ENCODE measurements around the gene CST9.
A peak's percentile ranks its signal among the peaks of the same experiment; 100 is the strongest.

Gene CST9

GRCh38 chr20:23614163-23614562 is 8.4 kb upstream of the CST9 start:
- DNase-seq (ENCODE audit: low read depth), result no peak
- Histone ChIP-seq H3K9ac (ENCODE audit: low read length) (peak overlapping the region; percentile 67), H3K4me1 (ENCODE audit: control insufficient read depth, insufficient read depth, low read length) (peaks cover 37% of the 10 kb centered on the region), H3K4me3 (ENCODE audit: low read length) (peak overlapping the region; percentile 1), H3K9me3 (ENCODE audit: control insufficient read depth, low read length) (no peaks in the 10 kb centered on the region), H3K27me3 (replicated peaks; ENCODE audit: control insufficient read depth, insufficient read depth, low read length) (no peaks in the 10 kb centered on the region), H3K36me3 (ENCODE audit: control insufficient read depth, insufficient read depth, low read length, severe bottlenecking) (no peaks in the 10 kb centered on the region)

GRCh38 chr20:23613676-23614075 is 8.0 kb upstream of the CST9 start:
- Histone ChIP-seq H3K4me1 (ENCODE audit: control insufficient read depth, insufficient read depth, low read length) (peaks cover 39% of the 10 kb centered on the region), H3K9ac (ENCODE audit: low read length) (peak overlapping the region; percentile 67), H3K27me3 (replicated peaks; ENCODE audit: control insufficient read depth, insufficient read depth, low read length) (no peaks in the 10 kb centered on the region), H3K4me3 (ENCODE audit: low read length) (no peak overlapping the region), H3K36me3 (ENCODE audit: control insufficient read depth, insufficient read depth, low read length, severe bottlenecking) (no peaks in the 10 kb centered on the region), H3K9me3 (ENCODE audit: control insufficient read depth, low read length) (no peaks in the 10 kb centered on the region)
- DNase-seq (ENCODE audit: low read depth), result no peak

- no peaks in the 10 kb centered on the region for H3K36me3 ChIP-seq (ENCODE audit: control insufficient read depth, insufficient read depth, low read length, severe bottlenecking)
- no peak overlapping the region for H3K9ac ChIP-seq (ENCODE audit: low read length)
- no peak for DNase-seq (ENCODE audit: low read depth)
- no peaks in the 10 kb centered on the region for H3K9me3 ChIP-seq (ENCODE audit: control insufficient read depth, low read length)
- peak overlapping the region; percentile 13 for H3K4me3 ChIP-seq (ENCODE audit: low read length)
- H3K4me1 ChIP-seq (ENCODE audit: control insufficient read depth, insufficient read depth, low read length), result peaks cover 39% of the 10 kb centered on the region
- H3K27me3 ChIP-seq (replicated peaks; ENCODE audit: control insufficient read depth, insufficient read depth, low read length), result no peaks in the 10 kb centered on the region
Observed at GRCh38 chr20:23612396-23612795, 6.7 kb upstream of the CST9 start.

- H3K36me3 ChIP-seq (ENCODE audit: control insufficient read depth, insufficient read depth, low read length, severe bottlenecking), result no peaks in the 10 kb centered on the region
- H3K27me3 ChIP-seq (replicated peaks; ENCODE audit: control insufficient read depth, insufficient read depth, low read length), result peaks cover 6% of the 10 kb centered on the region
- H3K9me3 ChIP-seq (ENCODE audit: control insufficient read depth, low read length), result no peaks in the 10 kb centered on the region
- H3K9ac ChIP-seq (ENCODE audit: low read length), result no peak overlapping the region
- H3K4me1 ChIP-seq (ENCODE audit: control insufficient read depth, insufficient read depth, low read length), result peaks cover 47% of the 10 kb centered on the region
- no peak overlapping the region for H3K4me3 ChIP-seq (ENCODE audit: low read length)
- DNase-seq (ENCODE audit: low read depth), result peak; percentile 42
Observed at GRCh38 chr20:23609486-23610109, 3.9 kb upstream of the CST9 start.

GRCh38 chr20:23608251-23608846 is 2.6 kb upstream of the CST9 start:
- H3K36me3 ChIP-seq (ENCODE audit: control insufficient read depth, insufficient read depth, low read length, severe bottlenecking), result no peaks in the 10 kb centered on the region
- H3K4me3 ChIP-seq (ENCODE audit: low read length), result no peak overlapping the region
- no peak overlapping the region for H3K9ac ChIP-seq (ENCODE audit: low read length)
- H3K9me3 ChIP-seq (ENCODE audit: control insufficient read depth, low read length), result no peaks in the 10 kb centered on the region
- H3K27me3 ChIP-seq (replicated peaks; ENCODE audit: control insufficient read depth, insufficient read depth, low read length), result peaks cover 13% of the 10 kb centered on the region
- H3K4me1 ChIP-seq (ENCODE audit: control insufficient read depth, insufficient read depth, low read length), result peaks cover 39% of the 10 kb centered on the region
- DNase-seq (ENCODE audit: low read depth), result no peak

- H3K9ac ChIP-seq (ENCODE audit: low read length), result no peak overlapping the region
- no peaks in the 10 kb centered on the region for H3K9me3 ChIP-seq (ENCODE audit: control insufficient read depth, low read length)
- no peak overlapping the region for H3K4me3 ChIP-seq (ENCODE audit: low read length)
- no peak for DNase-seq (ENCODE audit: low read depth)
- H3K27me3 ChIP-seq (replicated peaks; ENCODE audit: control insufficient read depth, insufficient read depth, low read length), result peaks cover 19% of the 10 kb centered on the region
- no peaks in the 10 kb centered on the region for H3K36me3 ChIP-seq (ENCODE audit: control insufficient read depth, insufficient read depth, low read length, severe bottlenecking)
- H3K4me1 ChIP-seq (ENCODE audit: control insufficient read depth, insufficient read depth, low read length), result peaks cover 32% of the 10 kb centered on the region
Observed at GRCh38 chr20:23607497-23608245, 2.0 kb upstream of the CST9 start.

GRCh38 chr20:23606652-23607049 is 934 bp upstream of the CST9 start:
- H3K27me3 ChIP-seq (replicated peaks; ENCODE audit: control insufficient read depth, insufficient read depth, low read length), result peaks cover 20% of the 10 kb centered on the region
- peak; percentile 94 for DNase-seq (ENCODE audit: low read depth)
- no peaks in the 10 kb centered on the region for H3K36me3 ChIP-seq (ENCODE audit: control insufficient read depth, insufficient read depth, low read length, severe bottlenecking)
- H3K4me1 ChIP-seq (ENCODE audit: control insufficient read depth, insufficient read depth, low read length), result peaks cover 23% of the 10 kb centered on the region
- no peak overlapping the region for H3K4me3 ChIP-seq (ENCODE audit: low read length)
- H3K9me3 ChIP-seq (ENCODE audit: control insufficient read depth, low read length), result no peaks in the 10 kb centered on the region
- H3K9ac ChIP-seq (ENCODE audit: low read length), result peak overlapping the region; percentile 26

- no peak overlapping the region for H3K4me3 ChIP-seq (ENCODE audit: low read length)
- no peak overlapping the region for H3K9ac ChIP-seq (ENCODE audit: low read length)
- H3K36me3 ChIP-seq (ENCODE audit: control insufficient read depth, insufficient read depth, low read length, severe bottlenecking), result no peaks in the 10 kb centered on the region
- H3K9me3 ChIP-seq (ENCODE audit: control insufficient read depth, low read length), result no peaks in the 10 kb centered on the region
- DNase-seq (ENCODE audit: low read depth), result no peak
- peaks cover 16% of the 10 kb centered on the region for H3K4me1 ChIP-seq (ENCODE audit: control insufficient read depth, insufficient read depth, low read length)
- H3K27me3 ChIP-seq (replicated peaks; ENCODE audit: control insufficient read depth, insufficient read depth, low read length), result peaks cover 20% of the 10 kb centered on the region
Observed at GRCh38 chr20:23604306-23604705, 1.4 kb downstream of the CST9 start.

GRCh38 chr20:23603321-23603720 is 2.4 kb downstream of the CST9 start:
- Histone ChIP-seq H3K9me3 (ENCODE audit: control insufficient read depth, low read length) (no peaks in the 10 kb centered on the region), H3K36me3 (ENCODE audit: control insufficient read depth, insufficient read depth, low read length, severe bottlenecking) (no peaks in the 10 kb centered on the region), H3K9ac (ENCODE audit: low read length) (no peak overlapping the region), H3K27me3 (replicated peaks; ENCODE audit: control insufficient read depth, insufficient read depth, low read length) (peaks cover 20% of the 10 kb centered on the region), H3K4me1 (ENCODE audit: control insufficient read depth, insufficient read depth, low read length) (peaks cover 13% of the 10 kb centered on the region), H3K4me3 (ENCODE audit: low read length) (no peak overlapping the region)
- DNase-seq (ENCODE audit: low read depth), result no peak

- Histone ChIP-seq H3K9ac (ENCODE audit: low read length) (no peak overlapping the region), H3K36me3 (ENCODE audit: control insufficient read depth, insufficient read depth, low read length, severe bottlenecking) (no peaks in the 10 kb centered on the region), H3K4me1 (ENCODE audit: control insufficient read depth, insufficient read depth, low read length) (peaks cover 13% of the 10 kb centered on the region), H3K4me3 (ENCODE audit: low read length) (no peak overlapping the region), H3K27me3 (replicated peaks; ENCODE audit: control insufficient read depth, insufficient read depth, low read length) (peaks cover 20% of the 10 kb centered on the region), H3K9me3 (ENCODE audit: control insufficient read depth, low read length) (no peaks in the 10 kb centered on the region)
- DNase-seq (ENCODE audit: low read depth), result no peak
Observed at GRCh38 chr20:23602699-23603098, 3.0 kb downstream of the CST9 start.

GRCh38 chr20:23602241-23602640 is 3.5 kb downstream of the CST9 start:
- Histone ChIP-seq H3K4me3 (ENCODE audit: low read length) (no peak overlapping the region), H3K9ac (ENCODE audit: low read length) (no peak overlapping the region), H3K9me3 (ENCODE audit: control insufficient read depth, low read length) (no peaks in the 10 kb centered on the region), H3K4me1 (ENCODE audit: control insufficient read depth, insufficient read depth, low read length) (peaks cover 13% of the 10 kb centered on the region), H3K36me3 (ENCODE audit: control insufficient read depth, insufficient read depth, low read length, severe bottlenecking) (no peaks in the 10 kb centered on the region), H3K27me3 (replicated peaks; ENCODE audit: control insufficient read depth, insufficient read depth, low read length) (peaks cover 20% of the 10 kb centered on the region)
- no peak for DNase-seq (ENCODE audit: low read depth)
